WTC11 (cell line): Measurements from ENCODE around the gene ZSCAN21. TPM values are rescaled to one million over a fixed set of nuclear protein-coding genes. Genes with fewer than 3 reads are reported as not detected.
A peak's percentile ranks its signal among the peaks of the same experiment; 100 is the strongest.

Experiments
- AFF4 ChIP-seq: sonication (generic); formaldehyde crosslinking; IDR thresholded peaks from 2 replicates; pipeline ENCODE4 v1.8.1; 2023; ENCODE audit warnings: mild to moderate bottlenecking, missing genetic modification reagents, borderline replicate concordance
- ARID4B ChIP-seq: sonication (generic); formaldehyde crosslinking; IDR thresholded peaks from 2 replicates; pipeline ENCODE4 v1.8.0; 2023; ENCODE audit warnings: missing genetic modification reagents, mild to moderate bottlenecking, borderline replicate concordance
- ATF2 ChIP-seq: sonication (generic); formaldehyde crosslinking; IDR thresholded peaks from 2 replicates; pipeline ENCODE4 v1.8.1; 2022; ENCODE audit warnings: low read depth, missing genetic modification reagents, borderline replicate concordance
- ESRRA ChIP-seq: sonication (generic); formaldehyde crosslinking; IDR thresholded peaks from 2 replicates; pipeline ENCODE4 v1.8.1; 2022; ENCODE audit warnings: mild to moderate bottlenecking, missing genetic modification reagents, borderline replicate concordance
- FOXK1 ChIP-seq: sonication (generic); formaldehyde crosslinking; IDR thresholded peaks from 2 replicates; pipeline ENCODE4 v1.8.0; 2022; ENCODE audit warnings: mild to moderate bottlenecking, moderate library complexity, missing genetic modification reagents
- JAZF1 ChIP-seq: fragments of 250-450 bp; sonication (Bioruptor Pico); IDR thresholded peaks from 2 replicates; pipeline ENCODE4 v1.9.0; 2021; ENCODE audit warnings: moderate library complexity, mild to moderate bottlenecking, inconsistent platforms
- MLX ChIP-seq: sonication (generic); formaldehyde crosslinking; IDR thresholded peaks from 2 replicates; pipeline ENCODE4 v1.8.1; 2023; ENCODE audit warnings: mild to moderate bottlenecking, missing genetic modification reagents, moderate library complexity
- NFATC4 ChIP-seq: fragments of 250-450 bp; sonication (Bioruptor Pico); IDR thresholded peaks from 2 replicates; pipeline ENCODE4 v1.9.0; 2021; ENCODE audit warnings: mild to moderate bottlenecking
- NFYB ChIP-seq: sonication (generic); formaldehyde crosslinking; conservative IDR thresholded peaks from 2 replicates; pipeline ENCODE4 v1.8.0; 2022; ENCODE audit warnings: low read depth, missing genetic modification reagents
- RORB ChIP-seq: fragments of 250-450 bp; sonication (Bioruptor Pico); IDR thresholded peaks from 2 replicates; pipeline ENCODE4 v1.9.0; 2021; ENCODE audit warnings: mild to moderate bottlenecking
- SMAD3 ChIP-seq: sonication (generic); formaldehyde crosslinking; IDR thresholded peaks from 2 replicates; pipeline ENCODE4 v1.8.0; 2022; ENCODE audit warnings: missing genetic modification reagents, mild to moderate bottlenecking, borderline replicate concordance
- SMAD4 ChIP-seq: sonication (generic); formaldehyde crosslinking; IDR thresholded peaks from 2 replicates; pipeline ENCODE4 v1.8.0; 2022; ENCODE audit warnings: mild to moderate bottlenecking, missing genetic modification reagents
- SOX15 ChIP-seq: fragments of 250-450 bp; sonication (Bioruptor Pico); IDR thresholded peaks from 2 replicates; pipeline ENCODE4 v1.9.0; 2021; ENCODE audit warnings: mild to moderate bottlenecking
- ZMAT4 ChIP-seq: fragments of 250-450 bp; sonication (Bioruptor Pico); IDR thresholded peaks from 2 replicates; pipeline ENCODE4 v1.9.0; 2021; ENCODE audit warnings: mild to moderate bottlenecking
- ZNF416 ChIP-seq: fragments of 250-450 bp; sonication (Bioruptor Pico); IDR thresholded peaks from 2 replicates; pipeline ENCODE4 v1.9.0; 2021; ENCODE audit warnings: mild to moderate bottlenecking, inconsistent platforms
- ZNF671 ChIP-seq: fragments of 250-450 bp; sonication (Bioruptor Pico); IDR thresholded peaks from 2 replicates; pipeline ENCODE4 v1.8.0; 2021; ENCODE audit warnings: mild to moderate bottlenecking
- total RNA-seq: library from RNA; stranded (reverse); gene quantifications from 3 replicates; pipeline ENCODE4 v1.2.3, GENCODE V29; 2021
- TF ChIP-seq, protein P1 (sequence below): sonication (generic); formaldehyde crosslinking; IDR thresholded peaks from 2 replicates; pipeline ENCODE4 v1.8.0; 2022; ENCODE audit warnings: mild to moderate bottlenecking, missing genetic modification reagents
- TF ChIP-seq, protein P2 (sequence below): sonication (generic); formaldehyde crosslinking; IDR thresholded peaks from 2 replicates; pipeline ENCODE4 v1.8.1; 2023; ENCODE audit warnings: mild to moderate bottlenecking, moderate library complexity, missing genetic modification reagents
- TF ChIP-seq, protein P3 (sequence below): sonication (generic); formaldehyde crosslinking; IDR thresholded peaks from 2 replicates; pipeline ENCODE4 v1.8.1; 2023; ENCODE audit warnings: mild to moderate bottlenecking, missing genetic modification reagents
- TF ChIP-seq, protein P4 (sequence below): fragments of 250-450 bp; sonication (Bioruptor Pico); IDR thresholded peaks from 2 replicates; pipeline ENCODE4 v2.1.2; 2022; ENCODE audit warnings: mild to moderate bottlenecking, moderate library complexity

The ZSCAN21 gene
- total RNA-seq, 1 experiment from 2014 or later, result 25.5 TPM

DNA sequence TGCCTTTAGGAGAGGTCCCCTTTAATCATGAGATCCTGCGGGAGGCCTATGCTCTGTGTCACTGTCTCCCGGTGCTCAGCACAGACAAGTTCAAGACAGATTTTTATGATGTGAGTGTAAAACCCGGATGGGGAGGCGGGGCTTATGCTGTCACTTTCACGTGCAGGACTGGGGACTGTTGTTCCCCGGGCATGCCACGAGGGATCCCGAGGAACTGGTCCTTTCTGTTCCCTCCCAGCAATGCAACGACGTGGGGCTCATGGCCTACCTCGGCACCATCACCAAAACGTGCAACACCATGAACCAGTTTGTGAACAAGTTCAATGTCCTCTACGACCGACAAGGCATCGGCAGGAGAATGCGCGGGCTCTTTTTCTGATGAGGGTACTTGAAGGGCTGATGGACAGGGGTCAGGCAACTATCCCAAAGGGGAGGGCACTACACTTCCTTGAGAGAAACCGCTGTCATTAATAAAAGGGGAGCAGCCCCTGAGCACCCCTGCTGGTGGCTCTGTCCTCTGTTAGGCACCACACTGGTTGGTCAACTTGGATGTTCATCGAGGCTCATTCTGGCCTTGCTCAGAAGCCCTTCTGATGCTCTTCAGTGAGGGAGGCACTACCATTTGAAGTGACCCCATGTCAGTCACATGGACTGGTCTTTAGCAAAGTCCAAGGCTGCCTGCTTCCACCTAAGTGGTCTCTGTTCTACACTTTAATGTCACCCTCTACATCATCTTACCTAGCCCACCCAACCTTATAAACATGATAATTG, 42.0 kb downstream of the ZSCAN21 start (continued):
- TF ChIP-seq ARID4B (CRISPR knock-in tag) (no peak), SMAD4 (no peak), SOX15 (CRISPR knock-in tag) (no peak), FOXK1 (no peak), ZNF416 (CRISPR knock-in tag) (peak; percentile 91; the same call in 1 of the 2 replicates), ZMAT4 (0 out of 2 replicates have a peak, but pooled peaks have one; percentile 17), AFF4 (no peak), ZNF671 (CRISPR knock-in tag) (peak; percentile 89), MLX (CRISPR knock-in tag) (0 out of 2 replicates have a peak, but pooled peaks have one; percentile 33), RORB (CRISPR knock-in tag) (no peak), ESRRA (CRISPR knock-in tag) (no peak), NFYB (CRISPR knock-in tag) (no peak), NFATC4 (CRISPR knock-in tag) (peak; percentile 86), SMAD3 (CRISPR knock-in tag) (no peak), ATF2 (no peak), JAZF1 (CRISPR knock-in tag) (no peak)
- TF ChIP-seq, protein P1, sequence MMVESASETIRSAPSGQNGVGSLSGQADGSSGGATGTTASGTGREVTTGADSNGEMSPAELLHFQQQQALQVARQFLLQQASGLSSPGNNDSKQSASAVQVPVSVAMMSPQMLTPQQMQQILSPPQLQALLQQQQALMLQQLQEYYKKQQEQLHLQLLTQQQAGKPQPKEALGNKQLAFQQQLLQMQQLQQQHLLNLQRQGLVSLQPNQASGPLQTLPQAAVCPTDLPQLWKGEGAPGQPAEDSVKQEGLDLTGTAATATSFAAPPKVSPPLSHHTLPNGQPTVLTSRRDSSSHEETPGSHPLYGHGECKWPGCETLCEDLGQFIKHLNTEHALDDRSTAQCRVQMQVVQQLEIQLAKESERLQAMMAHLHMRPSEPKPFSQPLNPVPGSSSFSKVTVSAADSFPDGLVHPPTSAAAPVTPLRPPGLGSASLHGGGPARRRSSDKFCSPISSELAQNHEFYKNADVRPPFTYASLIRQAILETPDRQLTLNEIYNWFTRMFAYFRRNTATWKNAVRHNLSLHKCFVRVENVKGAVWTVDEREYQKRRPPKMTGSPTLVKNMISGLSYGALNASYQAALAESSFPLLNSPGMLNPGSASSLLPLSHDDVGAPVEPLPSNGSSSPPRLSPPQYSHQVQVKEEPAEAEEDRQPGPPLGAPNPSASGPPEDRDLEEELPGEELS (CRISPR knock-in tag), result no peak
- TF ChIP-seq, protein P2, sequence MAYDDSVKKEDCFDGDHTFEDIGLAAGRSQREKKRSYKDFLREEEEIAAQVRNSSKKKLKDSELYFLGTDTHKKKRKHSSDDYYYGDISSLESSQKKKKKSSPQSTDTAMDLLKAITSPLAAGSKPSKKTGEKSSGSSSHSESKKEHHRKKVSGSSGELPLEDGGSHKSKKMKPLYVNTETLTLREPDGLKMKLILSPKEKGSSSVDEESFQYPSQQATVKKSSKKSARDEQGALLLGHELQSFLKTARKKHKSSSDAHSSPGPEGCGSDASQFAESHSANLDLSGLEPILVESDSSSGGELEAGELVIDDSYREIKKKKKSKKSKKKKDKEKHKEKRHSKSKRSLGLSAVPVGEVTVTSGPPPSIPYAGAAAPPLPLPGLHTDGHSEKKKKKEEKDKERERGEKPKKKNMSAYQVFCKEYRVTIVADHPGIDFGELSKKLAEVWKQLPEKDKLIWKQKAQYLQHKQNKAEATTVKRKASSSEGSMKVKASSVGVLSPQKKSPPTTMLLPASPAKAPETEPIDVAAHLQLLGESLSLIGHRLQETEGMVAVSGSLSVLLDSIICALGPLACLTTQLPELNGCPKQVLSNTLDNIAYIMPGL (CRISPR knock-in tag), result no peak
- TF ChIP-seq, protein P3, sequence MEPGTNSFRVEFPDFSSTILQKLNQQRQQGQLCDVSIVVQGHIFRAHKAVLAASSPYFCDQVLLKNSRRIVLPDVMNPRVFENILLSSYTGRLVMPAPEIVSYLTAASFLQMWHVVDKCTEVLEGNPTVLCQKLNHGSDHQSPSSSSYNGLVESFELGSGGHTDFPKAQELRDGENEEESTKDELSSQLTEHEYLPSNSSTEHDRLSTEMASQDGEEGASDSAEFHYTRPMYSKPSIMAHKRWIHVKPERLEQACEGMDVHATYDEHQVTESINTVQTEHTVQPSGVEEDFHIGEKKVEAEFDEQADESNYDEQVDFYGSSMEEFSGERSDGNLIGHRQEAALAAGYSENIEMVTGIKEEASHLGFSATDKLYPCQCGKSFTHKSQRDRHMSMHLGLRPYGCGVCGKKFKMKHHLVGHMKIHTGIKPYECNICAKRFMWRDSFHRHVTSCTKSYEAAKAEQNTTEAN (CRISPR knock-in tag), result no peak
- TF ChIP-seq, protein P4, sequence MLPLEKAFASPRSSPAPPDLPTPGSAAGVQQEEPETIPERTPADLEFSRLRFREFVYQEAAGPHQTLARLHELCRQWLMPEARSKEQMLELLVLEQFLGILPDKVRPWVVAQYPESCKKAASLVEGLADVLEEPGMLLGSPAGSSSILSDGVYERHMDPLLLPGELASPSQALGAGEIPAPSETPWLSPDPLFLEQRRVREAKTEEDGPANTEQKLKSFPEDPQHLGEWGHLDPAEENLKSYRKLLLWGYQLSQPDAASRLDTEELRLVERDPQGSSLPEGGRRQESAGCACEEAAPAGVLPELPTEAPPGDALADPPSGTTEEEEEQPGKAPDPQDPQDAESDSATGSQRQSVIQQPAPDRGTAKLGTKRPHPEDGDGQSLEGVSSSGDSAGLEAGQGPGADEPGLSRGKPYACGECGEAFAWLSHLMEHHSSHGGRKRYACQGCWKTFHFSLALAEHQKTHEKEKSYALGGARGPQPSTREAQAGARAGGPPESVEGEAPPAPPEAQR (CRISPR knock-in tag), result no peak
- TF ChIP-seq, all 79 proteins: peak for 11
